Measurements from ENCODE around the gene SV2C.
A peak's percentile ranks its signal among the peaks of the same experiment; 100 is the strongest.
"Not testable (repeated sequence)": the region's sequence is repeated elsewhere in the genome, so short reads cannot be mapped to it uniquely, and the experiment has no call there.

SV2C gene

DNA sequence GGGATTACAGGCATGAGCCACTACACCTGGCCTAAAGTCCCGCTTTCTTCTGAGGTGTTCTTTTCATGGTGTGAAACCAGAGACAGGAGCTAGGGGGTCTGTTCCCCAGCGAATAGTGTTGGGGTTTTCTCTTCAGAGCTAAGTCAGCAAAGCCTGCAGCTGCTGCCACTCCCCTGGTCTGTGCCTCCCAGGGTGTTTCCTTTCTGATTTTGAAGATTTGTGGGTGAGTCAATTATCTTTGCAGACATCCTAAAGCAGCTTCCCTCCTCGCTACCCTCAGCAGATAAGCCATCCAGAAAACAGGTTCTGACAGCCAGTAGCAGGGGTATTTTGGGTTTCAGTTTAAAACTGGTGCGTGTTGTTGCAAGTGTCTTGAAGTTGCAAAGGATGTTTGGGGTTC is 247.9 kb downstream of the SV2C start:
- Mint-ChIP-seq H3K4me3 (no peak overlapping the region), H3K36me3 (ENCODE audit: low read depth) (no peaks in the 10 kb centered on the region), H3K27me3 (ENCODE audit: low read depth) (no peaks in the 10 kb centered on the region), H3K9me3 (no peaks in the 10 kb centered on the region), H3K27ac (peak overlapping the region in 2 of 3 experiments; percentile 16 to 30), H3K4me1 (peaks cover 59% of the 10 kb centered on the region)
- TF ChIP-seq, protein P1, sequence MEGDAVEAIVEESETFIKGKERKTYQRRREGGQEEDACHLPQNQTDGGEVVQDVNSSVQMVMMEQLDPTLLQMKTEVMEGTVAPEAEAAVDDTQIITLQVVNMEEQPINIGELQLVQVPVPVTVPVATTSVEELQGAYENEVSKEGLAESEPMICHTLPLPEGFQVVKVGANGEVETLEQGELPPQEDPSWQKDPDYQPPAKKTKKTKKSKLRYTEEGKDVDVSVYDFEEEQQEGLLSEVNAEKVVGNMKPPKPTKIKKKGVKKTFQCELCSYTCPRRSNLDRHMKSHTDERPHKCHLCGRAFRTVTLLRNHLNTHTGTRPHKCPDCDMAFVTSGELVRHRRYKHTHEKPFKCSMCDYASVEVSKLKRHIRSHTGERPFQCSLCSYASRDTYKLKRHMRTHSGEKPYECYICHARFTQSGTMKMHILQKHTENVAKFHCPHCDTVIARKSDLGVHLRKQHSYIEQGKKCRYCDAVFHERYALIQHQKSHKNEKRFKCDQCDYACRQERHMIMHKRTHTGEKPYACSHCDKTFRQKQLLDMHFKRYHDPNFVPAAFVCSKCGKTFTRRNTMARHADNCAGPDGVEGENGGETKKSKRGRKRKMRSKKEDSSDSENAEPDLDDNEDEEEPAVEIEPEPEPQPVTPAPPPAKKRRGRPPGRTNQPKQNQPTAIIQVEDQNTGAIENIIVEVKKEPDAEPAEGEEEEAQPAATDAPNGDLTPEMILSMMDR (IDR thresholded peaks at IDR 0.05; ENCODE audit: unreplicated experiment in 3 of 3) = no peak

DNA sequence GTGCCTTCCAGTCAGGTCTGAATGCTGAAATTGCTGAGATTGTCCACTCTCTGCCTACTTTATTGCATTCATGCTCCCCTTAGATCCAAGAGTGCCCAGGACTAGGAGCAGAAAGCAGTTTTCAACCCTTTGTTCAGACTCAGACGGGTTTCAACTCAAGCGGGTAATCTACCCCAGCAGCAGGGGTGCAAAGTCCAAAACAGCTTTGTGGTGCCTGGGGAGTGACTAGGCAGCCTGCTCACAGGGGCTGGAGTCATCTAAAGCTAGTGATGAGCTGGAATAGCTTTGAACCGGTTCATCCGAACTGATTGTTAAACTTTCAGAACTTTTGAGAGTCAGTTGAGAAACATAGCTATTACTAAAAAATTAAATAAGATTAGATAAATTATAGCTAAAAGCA is 248.9 kb downstream of the SV2C start:
- Mint-ChIP-seq H3K27ac (peak overlapping the region; percentile 16 to 79 (median 39)), H3K9me3 (peaks cover 4% of the 10 kb centered on the region), H3K36me3 (ENCODE audit: low read depth) (no peaks in the 10 kb centered on the region), H3K4me1 (peaks cover 50% of the 10 kb centered on the region), H3K4me3 (no peak overlapping the region), H3K27me3 (ENCODE audit: low read depth) (no peaks in the 10 kb centered on the region)
- TF ChIP-seq, protein P1 (IDR thresholded peaks at IDR 0.05; ENCODE audit: unreplicated experiment in 3 of 3) = no peak

DNA sequence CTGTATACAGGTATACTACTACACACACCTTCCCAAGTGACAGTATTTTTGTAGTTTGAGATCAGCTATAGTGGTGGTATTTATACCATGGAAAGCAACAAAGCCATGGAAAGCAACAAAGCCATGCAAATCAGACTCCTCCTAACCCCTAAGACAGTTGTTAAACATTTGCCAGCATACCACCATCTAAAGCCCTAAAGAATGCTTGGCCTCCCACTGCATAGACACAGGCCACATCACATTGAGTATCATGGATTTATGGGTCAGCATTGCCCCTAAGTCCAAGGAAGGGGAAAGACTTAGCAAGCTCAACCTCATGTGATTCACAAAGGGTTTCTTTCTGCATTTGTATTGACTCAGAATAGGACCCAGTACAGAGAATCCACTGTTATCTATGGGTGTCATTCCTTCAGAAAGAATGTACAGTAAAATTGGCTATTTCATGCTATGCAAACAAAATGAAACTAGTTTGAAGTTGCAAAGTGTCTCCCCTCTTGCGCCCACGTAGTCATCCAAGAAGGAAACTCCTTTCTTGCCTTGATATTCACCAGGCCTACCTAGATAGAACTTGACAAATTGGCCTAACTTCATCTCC is 249.5 kb downstream of the SV2C start:
- TF ChIP-seq, protein P1 (IDR thresholded peaks at IDR 0.05; ENCODE audit: unreplicated experiment in 3 of 3) = no peak
- H3K27me3 Mint-ChIP-seq (ENCODE audit: low read depth) = no peaks in the 10 kb centered on the region
- peaks cover 6% of the 10 kb centered on the region for H3K9me3 Mint-ChIP-seq
- peak overlapping the region in 1 of 3 experiments; percentile 10 for H3K4me3 Mint-ChIP-seq
- H3K4me1 Mint-ChIP-seq = peaks cover 50% of the 10 kb centered on the region
- H3K36me3 Mint-ChIP-seq (ENCODE audit: low read depth) = no peaks in the 10 kb centered on the region
- H3K27ac Mint-ChIP-seq = peak overlapping the region; percentile 11 to 34 (median 16)

DNA sequence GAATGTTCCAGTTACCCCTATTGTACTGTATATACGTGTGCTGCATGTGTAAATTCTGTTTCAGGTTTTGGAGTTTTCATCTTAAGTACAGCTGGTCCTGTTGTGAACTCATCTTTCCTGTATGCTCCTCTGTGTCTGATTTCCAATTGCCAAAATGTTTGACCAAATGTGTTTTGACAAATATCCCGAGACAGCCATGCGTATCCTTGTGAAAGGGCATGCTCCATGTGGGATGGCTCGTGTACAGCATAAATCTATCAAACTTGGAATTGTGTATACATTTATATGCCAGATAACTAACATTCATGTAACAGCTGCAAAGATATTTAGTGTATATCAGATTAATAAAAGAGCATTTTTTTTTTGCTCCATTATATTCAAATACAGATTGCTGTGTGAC is 250.4 kb downstream of the SV2C start:
- TF ChIP-seq, protein P1 (IDR thresholded peaks at IDR 0.05; ENCODE audit: unreplicated experiment in 3 of 3) = no peak
- no peaks in the 10 kb centered on the region for H3K36me3 Mint-ChIP-seq (ENCODE audit: low read depth)
- H3K9me3 Mint-ChIP-seq = peaks cover 6% of the 10 kb centered on the region
- H3K4me3 Mint-ChIP-seq = no peak overlapping the region
- H3K4me1 Mint-ChIP-seq = peaks cover 44% of the 10 kb centered on the region
- peak overlapping the region; percentile 11 to 34 (median 12) for H3K27ac Mint-ChIP-seq
- H3K27me3 Mint-ChIP-seq (ENCODE audit: low read depth) = no peaks in the 10 kb centered on the region

DNA sequence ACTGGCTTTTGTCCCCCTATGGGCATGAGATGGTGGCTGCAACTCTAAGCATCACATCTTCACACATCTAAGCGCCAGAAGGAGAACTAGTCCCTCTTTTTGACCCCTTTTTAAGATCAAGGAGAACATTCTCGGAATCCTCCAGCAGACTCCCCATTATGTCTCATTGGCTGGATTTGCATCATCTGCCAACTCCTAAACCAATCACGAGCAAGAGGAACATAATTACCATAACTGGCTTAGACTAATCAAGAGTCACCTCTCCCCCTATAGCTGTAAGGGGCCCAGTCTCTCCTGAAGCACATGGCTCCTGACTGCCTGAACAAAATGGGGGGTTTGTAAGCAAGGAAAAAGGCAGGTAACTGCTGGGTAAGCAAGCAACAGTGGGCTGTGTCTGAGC is 251.4 kb downstream of the SV2C start:
- Mint-ChIP-seq H3K36me3 (ENCODE audit: low read depth) (no peaks in the 10 kb centered on the region), H3K27ac (no peak overlapping the region), H3K4me1 (peaks cover 44% of the 10 kb centered on the region), H3K9me3 (peaks cover 6% of the 10 kb centered on the region), H3K27me3 (ENCODE audit: low read depth) (no peaks in the 10 kb centered on the region), H3K4me3 (no peak overlapping the region)
- TF ChIP-seq, protein P1 (IDR thresholded peaks at IDR 0.05; ENCODE audit: unreplicated experiment in 3 of 3) = no peak

DNA sequence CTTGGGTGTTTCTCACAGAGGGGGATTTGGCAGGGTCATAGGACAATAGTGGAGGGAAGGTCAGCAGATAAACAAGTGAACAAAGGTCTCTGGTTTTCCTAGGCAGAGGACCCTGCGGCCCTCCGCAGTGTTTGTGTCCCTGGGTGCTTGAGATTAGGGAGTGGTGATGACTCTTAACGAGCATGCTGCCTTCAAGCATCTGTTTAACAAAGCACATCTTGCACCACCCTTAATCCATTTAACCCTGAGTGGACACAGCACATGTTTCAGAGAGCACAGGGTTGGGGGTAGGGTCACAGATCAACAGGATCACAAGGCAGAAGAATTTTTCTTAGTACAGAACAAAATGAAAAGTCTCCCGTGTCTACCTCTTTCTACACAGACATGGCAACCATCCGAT is 252.3 kb downstream of the SV2C start:
- not testable (repeated sequence) for H3K9me3 Mint-ChIP-seq; H3K36me3 Mint-ChIP-seq (ENCODE audit: low read depth); H3K4me3 Mint-ChIP-seq; H3K27ac Mint-ChIP-seq; H3K27me3 Mint-ChIP-seq (ENCODE audit: low read depth)
- peaks cover 44% of the 10 kb centered on the region for H3K4me1 Mint-ChIP-seq

DNA sequence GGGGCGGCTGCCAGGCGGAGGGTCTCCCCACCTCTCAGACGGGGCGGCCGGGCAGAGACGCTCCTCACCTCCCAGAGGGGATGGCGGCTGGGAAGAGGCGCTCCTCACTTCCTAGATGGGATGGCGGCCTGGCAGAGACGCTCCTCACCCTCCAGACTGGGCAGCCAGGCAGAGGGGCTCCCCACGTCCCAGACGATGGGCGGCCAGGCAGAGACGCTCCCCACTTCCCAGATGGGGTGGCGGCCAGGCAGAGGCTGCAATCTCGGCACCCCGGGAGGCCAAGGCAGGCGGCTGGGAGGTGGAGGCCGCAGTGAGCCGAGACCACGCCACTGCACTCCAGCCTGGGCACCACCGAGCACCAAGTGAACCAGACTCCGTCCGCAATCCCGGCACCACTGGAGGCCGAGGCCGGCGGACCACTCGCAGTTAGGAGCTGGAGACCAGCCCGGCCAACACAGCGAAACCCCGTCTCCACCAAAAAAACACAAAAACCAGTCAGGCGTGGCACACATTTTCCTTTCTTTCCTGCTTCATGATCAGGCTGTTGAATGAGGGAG is 253.1 kb downstream of the SV2C start:
- H3K4me3 Mint-ChIP-seq; H3K27me3 Mint-ChIP-seq (ENCODE audit: low read depth); H3K36me3 Mint-ChIP-seq (ENCODE audit: low read depth); H3K9me3 Mint-ChIP-seq; H3K27ac Mint-ChIP-seq: not testable (repeated sequence)
- peaks cover 40% of the 10 kb centered on the region for H3K4me1 Mint-ChIP-seq

Measured in nephron (organoid).